NCI-H146 treated with DMSO at 0.1 percent for 48 hours (cell line): ENCODE results near the gene RERE.
"Not testable (repeated sequence)": the region's sequence is repeated elsewhere in the genome, so short reads cannot be mapped to it uniquely, and the experiment has no call there.

Experiments used
- DNase-seq: peaks from one replicate; lab custom pipeline; 2025; ENCODE audit not compliant: unreplicated experiment; lab: John Stamatoyannopoulos, UW

Gene RERE

GRCh38 chr1:8464377-8464776, 353.1 kb downstream of the RERE start:
- no peak for DNase-seq

GRCh38 chr1:8463144-8463927, 354.1 kb downstream of the RERE start:
- DNase-seq: no peak

GRCh38 chr1:8462371-8462892, 355.0 kb downstream of the RERE start:
- no peak for DNase-seq

GRCh38 chr1:8461351-8462110, 355.9 kb downstream of the RERE start:
- no peak for DNase-seq

- no peak for DNase-seq
Measured at GRCh38 chr1:8460784-8461183, 356.7 kb downstream of the RERE start.

- DNase-seq: no peak
Measured at GRCh38 chr1:8460132-8460544, 357.3 kb downstream of the RERE start.

GRCh38 chr1:8458607-8459006, 358.8 kb downstream of the RERE start:
- no peak for DNase-seq

- DNase-seq: no peak
Measured at GRCh38 chr1:8457760-8458381, 359.6 kb downstream of the RERE start.

- no peak for DNase-seq
Measured at GRCh38 chr1:8456991-8457390, 360.4 kb downstream of the RERE start.

GRCh38 chr1:8456308-8456912, 361.0 kb downstream of the RERE start:
- DNase-seq: no peak

GRCh38 chr1:8455700-8456307, 361.6 kb downstream of the RERE start:
- DNase-seq: no peak

GRCh38 chr1:8450312-8450711, 367.1 kb downstream of the RERE start:
- DNase-seq: no peak

GRCh38 chr1:8448911-8449661, 368.4 kb downstream of the RERE start:
- no peak for DNase-seq

- DNase-seq: not testable (repeated sequence)
Measured at GRCh38 chr1:8448505-8448904, 368.9 kb downstream of the RERE start.

GRCh38 chr1:8447616-8448150, 369.8 kb downstream of the RERE start:
- no peak for DNase-seq

- not testable (repeated sequence) for DNase-seq
Measured at GRCh38 chr1:8446119-8446518, 371.3 kb downstream of the RERE start.

- no peak for DNase-seq
Measured at GRCh38 chr1:8443558-8444194, 373.8 kb downstream of the RERE start.

- DNase-seq: no peak
Measured at GRCh38 chr1:8441426-8441825, 376.0 kb downstream of the RERE start.

- DNase-seq: peak; percentile 89
Measured at GRCh38 chr1:8439015-8439702, 378.3 kb downstream of the RERE start.
